ENCODE results near the gene COL11A2.
A peak's percentile ranks its signal among the peaks of the same experiment; 100 is the strongest.

COL11A2 gene

GRCh38 chr6:33171016-33171879 lies 21.0 kb downstream of the COL11A2 start:
- DNase-seq, result no peak

DNA sequence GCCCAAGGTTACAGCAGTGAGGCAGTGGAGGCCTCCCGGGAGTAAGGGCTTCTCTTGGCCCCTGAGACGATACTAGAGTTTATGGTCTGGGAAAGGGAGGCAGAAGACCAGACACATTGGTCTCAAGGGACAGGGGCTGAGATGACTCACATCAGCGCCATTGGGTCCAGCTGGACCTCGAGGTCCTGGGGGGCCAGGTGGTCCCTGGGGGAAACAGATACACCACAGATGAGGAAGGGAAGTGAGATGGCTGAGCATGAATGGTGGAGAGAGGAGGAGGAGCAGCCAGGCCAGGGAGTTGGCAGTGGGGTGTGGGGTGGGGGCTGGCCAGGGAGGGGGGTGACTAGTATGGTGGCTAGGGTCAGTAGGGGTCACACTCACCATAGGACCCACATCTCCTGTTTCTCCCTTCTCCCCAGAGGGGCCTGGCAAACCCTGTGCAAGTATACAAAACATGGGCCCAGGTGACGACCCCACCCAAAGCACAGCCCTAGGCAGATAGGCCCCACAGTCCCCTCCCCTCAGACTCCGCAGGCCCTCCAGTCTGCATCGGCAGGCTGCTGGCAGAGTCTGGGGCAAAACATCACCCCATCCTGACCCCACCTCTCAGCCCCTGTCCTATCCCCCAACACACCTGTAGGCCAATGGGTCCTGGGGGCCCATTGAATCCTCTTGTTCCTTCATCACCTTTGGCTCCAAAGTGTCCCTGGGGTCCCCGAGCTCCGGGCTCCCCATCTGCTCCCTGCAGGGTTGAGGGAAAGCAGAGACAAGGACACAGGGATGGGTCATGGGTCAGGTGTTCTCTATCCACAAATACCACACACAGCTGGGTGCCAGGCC lies 21.9 kb downstream of the COL11A2 start:
- DNase-seq, result no peak

DNA sequence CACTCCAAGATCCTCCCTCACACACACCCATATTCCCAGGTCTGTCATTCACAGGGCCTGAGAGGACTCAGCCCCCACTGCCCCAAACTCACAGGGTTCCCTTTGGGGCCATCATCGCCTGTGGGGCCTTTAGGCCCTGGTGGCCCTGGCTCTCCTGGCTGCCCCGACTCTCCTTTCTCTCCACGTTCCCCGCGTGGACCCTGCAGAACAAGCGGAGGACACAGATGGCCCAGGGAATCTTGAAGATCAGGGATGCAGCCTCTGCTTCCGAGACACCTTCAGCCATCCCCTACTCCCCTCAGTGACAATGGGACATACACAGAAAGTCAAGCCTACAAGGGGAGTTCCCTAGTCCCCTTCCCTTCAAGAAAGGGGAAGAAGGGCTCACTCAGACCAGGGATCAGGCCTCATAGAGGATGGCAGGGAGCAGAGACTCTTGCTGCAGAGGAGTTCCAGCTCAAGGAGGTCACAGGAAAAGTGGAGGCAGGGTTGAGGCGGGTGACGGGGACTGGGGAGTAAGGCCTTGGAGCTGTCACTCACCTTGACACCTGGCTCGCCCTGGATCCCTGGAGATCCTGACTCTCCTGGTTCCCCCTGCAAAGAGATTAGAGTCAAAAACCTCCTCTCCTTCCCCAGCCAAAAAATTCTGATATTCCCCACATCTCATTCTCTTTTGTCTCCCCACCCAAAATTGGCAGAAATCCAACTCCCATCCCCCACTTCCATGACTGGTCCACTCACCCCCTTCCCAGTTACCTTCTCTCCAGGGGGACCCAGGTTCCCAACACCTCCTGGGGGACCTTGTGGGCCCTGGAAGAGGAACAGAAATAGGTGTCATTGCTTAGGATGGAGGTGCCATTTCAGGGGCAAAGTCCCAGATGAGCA lies 22.7 kb downstream of the COL11A2 start:
- no peak for DNase-seq

- no peak for DNase-seq
Observed at GRCh38 chr6:33168639-33169038, 23.6 kb downstream of the COL11A2 start.

- no peak for DNase-seq
Observed at GRCh38 chr6:33168284-33168601, 24.0 kb downstream of the COL11A2 start.

GRCh38 chr6:33167374-33168283 lies 24.6 kb downstream of the COL11A2 start:
- DNase-seq, result no peak

DNA sequence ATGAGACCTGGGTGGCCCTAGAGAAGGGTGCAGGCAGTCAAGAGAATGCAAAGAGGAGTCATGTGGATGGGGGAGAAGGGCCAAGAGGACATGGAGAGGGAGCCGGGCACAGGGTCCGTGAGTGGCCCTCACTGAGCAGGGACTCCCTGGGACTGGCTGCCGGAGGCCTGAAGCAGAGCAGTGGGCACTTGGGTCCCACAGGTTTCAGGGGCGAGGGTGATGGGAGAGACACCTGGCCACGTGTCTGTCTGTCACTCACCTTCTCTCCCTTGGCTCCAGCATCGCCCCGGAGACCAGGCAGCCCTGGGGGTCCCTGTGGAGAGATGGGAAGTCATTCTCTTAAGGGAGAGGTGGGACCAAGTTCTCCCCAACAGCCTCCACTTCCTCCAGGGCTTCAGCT lies 25.5 kb downstream of the COL11A2 start:
- no peak for DNase-seq

GRCh38 chr6:33166363-33166762 lies 25.9 kb downstream of the COL11A2 start:
- DNase-seq, result no peak

DNA sequence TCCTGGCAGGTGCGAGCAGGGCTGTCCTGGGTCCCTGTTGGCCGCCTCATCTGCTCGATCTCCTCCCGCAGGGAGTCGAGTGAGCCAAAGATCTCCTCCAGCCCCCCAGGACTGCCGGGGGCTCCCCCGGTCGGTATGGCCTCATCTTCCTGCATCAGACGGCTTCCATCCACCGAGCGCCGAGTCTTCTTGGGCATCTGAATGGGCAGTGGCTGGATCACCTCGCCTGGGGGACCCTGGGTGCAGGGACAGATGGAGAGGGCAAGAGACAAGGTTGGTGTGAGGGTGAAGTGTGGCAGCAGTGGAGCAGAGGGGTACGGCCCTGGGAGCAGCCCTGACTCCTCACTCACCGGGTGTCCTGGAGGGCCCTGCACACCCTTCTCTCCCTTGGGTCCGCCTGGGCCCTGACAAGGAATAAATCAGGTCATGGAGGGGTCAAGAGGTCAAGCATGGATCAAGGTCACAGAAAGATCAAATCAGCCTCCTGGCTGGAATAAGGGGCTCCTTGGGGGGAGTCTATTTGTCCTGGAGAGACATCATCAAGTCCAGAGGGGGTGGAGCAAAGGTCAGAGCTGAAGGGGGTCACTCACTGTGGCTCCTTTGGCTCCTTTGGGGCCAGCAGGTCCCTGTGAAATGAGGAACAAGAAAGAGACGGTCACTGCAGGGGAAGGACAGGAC lies 26.5 kb downstream of the COL11A2 start:
- no peak for DNase-seq

DNA sequence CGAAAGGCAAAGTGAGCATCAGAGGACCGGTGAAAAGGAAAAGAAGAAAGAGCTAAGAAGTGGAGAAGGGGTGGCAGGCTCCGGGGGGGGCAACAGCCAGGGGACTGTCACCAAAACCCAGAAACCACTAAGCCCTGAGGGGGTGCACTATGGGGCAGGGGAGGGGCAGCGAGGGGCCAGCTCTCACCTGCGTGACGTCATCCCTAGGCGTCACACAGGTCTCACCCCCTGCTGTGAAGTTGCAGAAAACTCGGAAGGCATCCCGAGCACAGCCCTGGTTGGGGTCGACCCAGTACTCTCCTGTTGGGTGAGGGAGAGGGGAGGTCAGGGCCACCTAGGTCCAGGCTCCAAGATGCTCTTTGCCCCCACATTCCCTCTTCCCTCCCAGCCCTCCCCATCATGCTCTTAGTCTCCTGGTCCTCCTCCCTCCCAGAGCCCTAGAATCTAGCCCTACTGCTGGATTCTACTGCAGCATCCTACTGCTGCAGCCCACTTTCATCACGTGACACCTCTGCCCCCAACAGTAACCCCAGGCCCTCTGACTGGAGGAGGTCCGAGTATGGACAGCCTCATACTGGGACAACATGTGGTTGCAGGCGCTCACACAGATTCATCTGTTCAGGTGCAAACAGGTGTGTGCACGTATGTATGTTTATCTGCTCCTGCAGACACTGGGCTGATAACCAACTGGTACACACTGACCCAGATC lies 27.4 kb downstream of the COL11A2 start:
- no peak for DNase-seq

GRCh38 chr6:33164176-33164575 lies 28.1 kb downstream of the COL11A2 start:
- DNase-seq, result no peak

- DNase-seq, result no peak
Observed at GRCh38 chr6:33163540-33163939, 28.7 kb downstream of the COL11A2 start.

DNA sequence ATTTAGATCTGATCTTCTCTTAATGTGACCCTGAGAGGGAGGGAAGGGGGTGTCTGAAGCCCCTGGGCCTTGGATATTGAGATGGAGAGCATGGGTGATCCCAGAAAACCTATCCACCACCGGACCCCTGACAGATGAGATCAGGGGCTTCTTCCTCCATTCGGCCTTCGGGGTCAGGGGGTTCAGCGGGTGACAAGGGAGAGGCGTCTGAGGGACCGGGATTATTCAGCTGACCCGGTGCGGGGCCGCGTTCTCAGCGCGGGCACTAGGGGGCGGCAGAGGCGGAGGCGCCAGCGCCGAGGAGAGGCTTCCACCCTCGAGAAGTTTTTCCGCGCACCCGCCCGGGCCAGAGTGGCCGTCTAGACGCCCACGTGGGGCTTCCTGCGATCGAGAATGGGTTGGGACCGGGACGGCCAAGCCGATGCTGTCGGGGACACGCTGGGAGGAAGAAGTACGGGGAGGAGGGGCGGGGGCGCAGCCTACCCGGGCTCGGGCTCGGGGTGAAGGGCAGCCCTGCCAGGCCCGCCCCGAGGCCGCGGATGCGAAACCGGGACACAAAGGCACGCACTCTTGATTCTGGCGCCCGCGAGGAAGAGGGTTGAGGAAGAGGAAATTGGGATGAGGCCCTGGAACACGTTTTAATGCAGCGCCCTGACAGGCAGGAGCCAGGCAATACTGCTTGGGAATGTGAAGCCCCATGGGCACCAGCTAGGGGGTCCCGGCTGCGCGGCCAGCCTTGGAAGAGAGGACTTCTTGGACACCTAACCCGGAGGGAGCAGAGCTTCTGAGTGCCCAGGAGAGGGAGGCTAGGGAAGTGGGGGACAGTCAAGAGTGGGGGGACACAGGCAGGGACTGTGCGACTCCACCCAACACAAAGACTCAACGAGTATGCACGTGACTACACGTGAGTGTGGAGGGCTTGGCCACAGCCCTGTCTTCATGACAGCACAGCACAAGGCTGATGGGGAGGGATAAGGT lies 30.6 kb downstream of the COL11A2 start:
- peak; percentile 88 for DNase-seq

- no peak for DNase-seq
Observed at GRCh38 chr6:33160728-33161344, 31.4 kb downstream of the COL11A2 start.

DNA sequence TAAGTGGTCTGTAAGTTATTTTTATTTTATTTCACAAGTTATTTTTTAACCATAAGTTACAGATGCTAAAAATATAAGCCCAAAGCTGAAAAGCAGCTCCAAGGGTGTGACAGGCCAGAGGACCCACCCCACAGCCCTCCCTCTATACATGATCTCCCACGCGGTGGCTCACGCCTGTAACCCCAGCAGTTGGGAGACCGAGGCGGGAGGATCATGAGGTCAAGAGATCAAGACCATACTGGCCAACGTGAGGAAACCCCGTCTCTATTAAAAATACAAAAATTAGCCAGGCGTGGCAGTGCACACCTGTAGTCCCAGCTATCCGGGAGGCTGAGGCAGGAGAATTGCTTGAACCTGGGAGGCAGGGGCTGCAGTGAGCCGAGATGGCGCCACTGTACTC lies 32.2 kb downstream of the COL11A2 start:
- no peak for DNase-seq

- no peak for DNase-seq
Observed at GRCh38 chr6:33156964-33157363, 35.3 kb downstream of the COL11A2 start.

DNA sequence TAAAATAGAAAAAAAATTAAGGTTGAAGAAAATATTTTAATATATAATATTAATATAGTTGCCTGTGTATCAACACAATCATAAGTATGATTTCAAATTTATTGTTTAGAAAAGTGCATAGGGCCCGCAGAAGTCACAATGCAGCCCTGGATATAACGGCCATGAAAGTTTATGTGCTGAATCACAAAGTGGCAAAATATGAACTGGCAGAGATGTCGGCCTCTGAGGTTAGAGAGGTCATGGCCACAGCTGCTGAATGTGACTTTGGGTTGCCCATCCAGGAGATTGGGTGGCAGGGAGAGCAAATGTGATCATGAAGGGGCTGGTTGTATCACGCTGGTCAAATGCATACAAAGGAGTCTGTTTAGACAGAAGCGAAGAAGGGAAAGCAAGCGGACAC lies 35.7 kb downstream of the COL11A2 start:
- no peak for DNase-seq

DNA sequence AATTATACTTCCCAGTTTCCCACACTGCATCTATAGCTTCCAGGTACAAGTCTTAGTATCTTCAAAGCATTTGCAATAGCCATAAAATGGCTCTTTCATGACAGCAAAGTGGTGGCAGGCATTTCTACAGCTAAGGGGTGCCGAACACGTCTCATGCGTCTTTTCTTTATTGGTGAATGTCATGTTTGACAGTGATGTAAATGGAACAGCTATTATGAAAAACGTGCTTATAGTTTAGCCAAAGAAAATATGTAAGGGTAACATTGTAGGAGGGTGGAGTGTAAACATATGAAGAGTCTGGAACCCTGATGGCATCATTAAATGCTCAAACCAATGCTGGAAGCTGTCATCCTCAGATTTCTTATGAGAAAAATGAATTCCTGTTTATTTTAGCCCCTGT lies 37.9 kb downstream of the COL11A2 start:
- DNase-seq, result no peak

DNA sequence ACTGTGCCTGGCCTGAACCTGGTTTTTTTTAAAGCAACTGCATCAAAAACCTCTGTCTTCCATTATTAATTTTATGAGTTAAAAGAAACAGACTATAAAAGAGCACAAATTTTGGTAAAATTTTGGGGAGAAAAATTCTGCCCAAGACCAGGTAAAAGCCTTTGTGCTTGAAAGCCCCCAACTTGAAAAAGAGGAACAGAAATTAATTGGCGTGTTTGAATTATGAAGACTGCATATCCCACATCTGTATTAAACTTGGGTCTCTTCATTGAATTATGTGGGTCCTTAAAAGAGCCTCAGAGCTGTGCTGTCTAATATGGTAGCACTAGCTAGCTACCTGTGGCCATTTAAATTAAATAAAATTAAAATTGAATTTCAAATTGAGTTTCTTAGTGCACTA lies 41.2 kb downstream of the COL11A2 start:
- DNase-seq, result no peak
